Measurements from ENCODE around the gene LIPF. TPM values are rescaled to one million over a fixed set of nuclear protein-coding genes. Genes with fewer than 3 reads are reported as not detected.
"Not testable (repeated sequence)": the region's sequence is repeated elsewhere in the genome, so short reads cannot be mapped to it uniquely, and the experiment has no call there.

LIPF gene
- total RNA-seq, 4 donors from 2014 or later = 0.57 TPM; not detected in 3

DNA sequence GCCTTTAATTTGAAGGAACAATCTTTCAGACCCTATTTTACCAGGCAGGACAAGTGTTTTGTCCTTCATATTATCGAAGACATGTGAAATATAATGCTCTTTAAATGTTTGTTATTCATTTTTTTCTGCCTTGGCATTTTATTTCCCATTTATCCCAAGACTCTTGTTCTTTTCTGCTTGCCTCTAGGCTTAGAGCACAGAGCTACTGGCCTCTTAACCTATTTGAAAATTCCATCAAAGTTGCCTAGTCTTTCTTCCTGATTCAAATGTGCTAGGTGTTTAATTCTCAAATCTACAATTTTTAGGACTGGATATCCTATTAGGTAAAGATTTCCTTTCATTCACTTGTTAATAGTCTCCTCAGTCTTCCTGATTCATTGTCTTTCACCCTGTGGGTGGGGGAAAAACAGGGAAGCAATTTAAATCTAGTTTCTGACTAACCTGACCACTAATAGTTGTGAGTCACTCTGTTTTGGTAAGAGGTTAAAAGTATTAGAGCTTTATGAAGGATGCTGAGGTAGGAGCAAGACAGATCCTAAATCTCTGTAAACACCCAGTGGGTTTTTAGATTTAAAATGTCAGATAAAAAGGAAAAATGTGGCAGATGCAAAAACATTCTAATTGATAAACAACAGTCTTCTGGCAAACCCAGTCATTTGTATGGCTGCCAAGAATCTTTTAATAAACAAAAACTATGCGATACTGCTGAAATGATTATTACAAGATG, 43.4 kb downstream of the LIPF start:
- intact Hi-C loops (cut with DNase I) = no loop called here
- no peak for TF ChIP-seq POLR2A (IDR thresholded peaks at IDR 0.05)
- TF ChIP-seq, protein P1, sequence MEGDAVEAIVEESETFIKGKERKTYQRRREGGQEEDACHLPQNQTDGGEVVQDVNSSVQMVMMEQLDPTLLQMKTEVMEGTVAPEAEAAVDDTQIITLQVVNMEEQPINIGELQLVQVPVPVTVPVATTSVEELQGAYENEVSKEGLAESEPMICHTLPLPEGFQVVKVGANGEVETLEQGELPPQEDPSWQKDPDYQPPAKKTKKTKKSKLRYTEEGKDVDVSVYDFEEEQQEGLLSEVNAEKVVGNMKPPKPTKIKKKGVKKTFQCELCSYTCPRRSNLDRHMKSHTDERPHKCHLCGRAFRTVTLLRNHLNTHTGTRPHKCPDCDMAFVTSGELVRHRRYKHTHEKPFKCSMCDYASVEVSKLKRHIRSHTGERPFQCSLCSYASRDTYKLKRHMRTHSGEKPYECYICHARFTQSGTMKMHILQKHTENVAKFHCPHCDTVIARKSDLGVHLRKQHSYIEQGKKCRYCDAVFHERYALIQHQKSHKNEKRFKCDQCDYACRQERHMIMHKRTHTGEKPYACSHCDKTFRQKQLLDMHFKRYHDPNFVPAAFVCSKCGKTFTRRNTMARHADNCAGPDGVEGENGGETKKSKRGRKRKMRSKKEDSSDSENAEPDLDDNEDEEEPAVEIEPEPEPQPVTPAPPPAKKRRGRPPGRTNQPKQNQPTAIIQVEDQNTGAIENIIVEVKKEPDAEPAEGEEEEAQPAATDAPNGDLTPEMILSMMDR (IDR thresholded peaks at IDR 0.05) = no peak
- Histone ChIP-seq H3K9me3 (no peaks in the 10 kb centered on the region), H3K4me3 (no peak overlapping the region), H3K4me1 (peaks cover 0 to 21% (median 0%) of the 10 kb centered on the region in 3 donors), H3K36me3 (no peaks in the 10 kb centered on the region), H3K27me3 (no peaks in the 10 kb centered on the region), H3K27ac (peak overlapping the region in 2 of 4 donors; percentile 47 to 66)
- no peak for DNase-seq
- WGBS, 2 donors = 34 to 45% methylated on average over 2 of the region's 2 CpGs

DNA sequence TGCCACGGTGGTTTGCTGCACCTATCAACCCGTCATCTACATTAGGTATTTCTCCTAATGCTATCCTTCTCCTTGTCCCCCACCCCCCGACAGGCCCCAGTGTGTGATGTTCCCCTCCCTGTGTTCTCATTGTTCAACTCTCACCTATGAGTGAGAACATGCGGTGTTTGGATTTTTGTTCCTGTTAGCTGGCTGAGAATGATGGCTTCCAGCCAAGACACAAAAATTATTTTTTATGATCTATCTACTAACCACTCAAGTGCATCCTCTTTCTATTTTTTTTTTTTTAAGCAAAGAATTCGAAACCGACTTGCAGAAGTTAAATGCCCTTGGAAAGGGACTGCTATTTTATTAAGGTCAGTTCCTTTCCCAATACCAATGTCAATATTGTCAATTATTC, 45.1 kb downstream of the LIPF start:
- H3K27ac ChIP-seq; intact Hi-C loops (cut with DNase I); H3K36me3 ChIP-seq; H3K9me3 ChIP-seq; H3K4me3 ChIP-seq; H3K27me3 ChIP-seq; DNase-seq: not testable (repeated sequence)
- 59 to 63% methylated on average over 6 of the region's 6 CpGs for WGBS, 2 donors
- H3K4me1 ChIP-seq = peaks cover 0 to 21% (median 0%) of the 10 kb centered on the region in 3 donors

- no peaks in the 10 kb centered on the region for H3K9me3 ChIP-seq
- H3K4me3 ChIP-seq = no peak overlapping the region
- no peaks in the 10 kb centered on the region for H3K4me1 ChIP-seq
- intact Hi-C loops (cut with DNase I) = no loop called here
- no peaks in the 10 kb centered on the region for H3K27me3 ChIP-seq
- TF ChIP-seq, protein P1 (IDR thresholded peaks at IDR 0.05) = no peak
- no peak for TF ChIP-seq POLR2A (IDR thresholded peaks at IDR 0.05)
- H3K27ac ChIP-seq = no peak overlapping the region
- DNase-seq = no peak
- H3K36me3 ChIP-seq = no peaks in the 10 kb centered on the region
- WGBS, 2 donors = 92 to 95% methylated on average over 1 of the region's 1 CpG
Observed at GRCh38 chr10:88715517-88715916, 51.3 kb downstream of the LIPF start.

DNA sequence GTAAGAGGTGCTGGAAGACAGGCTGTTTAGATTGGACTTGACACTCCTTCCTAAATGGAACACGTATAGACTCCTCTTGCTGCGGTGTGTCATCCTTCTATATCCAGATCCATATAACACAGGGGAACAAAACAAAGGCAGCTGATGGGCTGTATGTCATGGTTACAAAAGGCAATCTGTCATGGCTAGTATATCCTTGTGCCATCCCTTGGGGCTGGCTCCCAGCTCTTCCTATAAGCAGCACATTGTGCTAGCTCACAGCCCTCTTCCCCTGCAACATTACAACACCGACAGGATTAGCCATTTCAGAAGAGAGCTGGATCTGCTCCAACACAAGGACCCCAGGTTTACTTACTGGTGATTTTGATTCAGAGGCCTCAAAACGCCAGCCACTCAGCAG, 57.1 kb downstream of the LIPF start:
- intact Hi-C loops (cut with DNase I) = no loop called here
- no peak overlapping the region for H3K4me3 ChIP-seq
- no peak overlapping the region for H3K27ac ChIP-seq
- no peak for DNase-seq
- no peaks in the 10 kb centered on the region for H3K9me3 ChIP-seq
- peaks cover 0 to 5% (median 0%) of the 10 kb centered on the region in 4 donors for H3K27me3 ChIP-seq
- H3K36me3 ChIP-seq = no peaks in the 10 kb centered on the region
- TF ChIP-seq, protein P1 (IDR thresholded peaks at IDR 0.05) = no peak
- no peak for TF ChIP-seq POLR2A (IDR thresholded peaks at IDR 0.05)
- 71 to 83% methylated on average over 4 of the region's 4 CpGs for WGBS, 2 donors
- no peaks in the 10 kb centered on the region for H3K4me1 ChIP-seq

DNA sequence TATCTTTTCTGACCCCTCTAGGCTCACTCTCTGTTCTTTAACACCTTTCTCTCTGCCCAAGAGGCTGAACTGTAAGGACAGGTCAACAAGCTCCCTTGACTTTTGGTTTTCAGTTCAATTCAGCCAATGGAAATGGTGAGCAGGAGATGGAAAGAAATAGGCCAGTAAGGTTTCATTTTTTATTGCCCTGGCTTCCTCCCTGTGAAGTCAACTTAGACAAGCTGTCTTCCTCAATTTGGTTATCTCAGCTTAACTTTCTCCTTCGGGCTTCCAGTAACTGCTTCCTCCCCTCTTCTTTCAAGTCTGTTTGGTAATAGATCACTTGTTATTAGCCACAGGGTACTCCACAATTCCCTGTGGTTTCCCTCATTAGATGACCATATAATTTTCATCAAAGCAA, 61.6 kb downstream of the LIPF start:
- Histone ChIP-seq H3K9me3 (no peaks in the 10 kb centered on the region), H3K27ac (no peak overlapping the region), H3K36me3 (no peaks in the 10 kb centered on the region), H3K4me3 (no peak overlapping the region), H3K27me3 (peaks cover 0 to 19% (median 0%) of the 10 kb centered on the region in 4 donors), H3K4me1 (no peaks in the 10 kb centered on the region)
- TF ChIP-seq, protein P1 (IDR thresholded peaks at IDR 0.05) = no peak
- TF ChIP-seq POLR2A (IDR thresholded peaks at IDR 0.05) = no peak
- no peak for DNase-seq
- intact Hi-C loops (cut with DNase I) = no loop called here
- WGBS, 2 donors = 23 to 35% methylated on average over 1 of the region's 1 CpG

All from esophagus squamous epithelium (tissue), 5 donors.